GM19023 (cell line): ENCODE measurements around the gene GRIN2C.

ENCODE experiments used
- ATAC-seq: cut with Tn5 transposase; IDR thresholded peaks from one replicate; pipeline ENCODE4 v1.9.1; 2021; ENCODE audit warnings: mild to moderate bottlenecking, moderate library complexity; ENCODE audit not compliant: unreplicated experiment

Gene GRIN2C

GRCh38 chr17:74864866-74865395, 5.2 kb upstream of the GRIN2C start:
- no peak for ATAC-seq

DNA sequence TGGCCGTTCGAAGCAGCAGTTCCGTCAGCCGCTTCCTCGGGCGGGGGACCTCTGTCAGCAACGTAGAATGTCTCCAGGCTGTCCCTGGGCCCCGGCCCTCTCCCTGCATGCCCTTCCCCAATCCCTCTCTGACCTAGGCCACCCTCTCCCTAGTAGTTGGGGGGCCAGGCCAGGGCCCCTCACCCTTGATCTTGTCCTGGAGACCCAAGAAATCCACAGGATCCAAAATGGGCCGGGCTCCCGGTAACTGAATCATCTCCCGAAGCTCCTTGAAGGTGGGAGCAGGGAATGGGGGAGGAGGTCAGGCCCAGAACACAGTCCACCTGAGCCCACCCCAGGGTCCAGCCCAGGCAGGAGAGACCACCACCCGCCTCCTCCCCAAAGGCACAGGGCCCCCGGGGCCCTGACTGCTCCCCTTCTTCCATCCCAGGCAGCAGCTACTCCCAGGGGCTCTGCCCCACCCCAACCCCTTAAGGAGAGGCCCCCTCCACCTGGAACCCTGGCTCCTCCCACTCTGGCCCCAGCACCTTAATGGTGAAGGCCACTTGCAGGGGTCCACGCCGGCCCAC, 4.7 kb upstream of the GRIN2C start:
- no peak for ATAC-seq

DNA sequence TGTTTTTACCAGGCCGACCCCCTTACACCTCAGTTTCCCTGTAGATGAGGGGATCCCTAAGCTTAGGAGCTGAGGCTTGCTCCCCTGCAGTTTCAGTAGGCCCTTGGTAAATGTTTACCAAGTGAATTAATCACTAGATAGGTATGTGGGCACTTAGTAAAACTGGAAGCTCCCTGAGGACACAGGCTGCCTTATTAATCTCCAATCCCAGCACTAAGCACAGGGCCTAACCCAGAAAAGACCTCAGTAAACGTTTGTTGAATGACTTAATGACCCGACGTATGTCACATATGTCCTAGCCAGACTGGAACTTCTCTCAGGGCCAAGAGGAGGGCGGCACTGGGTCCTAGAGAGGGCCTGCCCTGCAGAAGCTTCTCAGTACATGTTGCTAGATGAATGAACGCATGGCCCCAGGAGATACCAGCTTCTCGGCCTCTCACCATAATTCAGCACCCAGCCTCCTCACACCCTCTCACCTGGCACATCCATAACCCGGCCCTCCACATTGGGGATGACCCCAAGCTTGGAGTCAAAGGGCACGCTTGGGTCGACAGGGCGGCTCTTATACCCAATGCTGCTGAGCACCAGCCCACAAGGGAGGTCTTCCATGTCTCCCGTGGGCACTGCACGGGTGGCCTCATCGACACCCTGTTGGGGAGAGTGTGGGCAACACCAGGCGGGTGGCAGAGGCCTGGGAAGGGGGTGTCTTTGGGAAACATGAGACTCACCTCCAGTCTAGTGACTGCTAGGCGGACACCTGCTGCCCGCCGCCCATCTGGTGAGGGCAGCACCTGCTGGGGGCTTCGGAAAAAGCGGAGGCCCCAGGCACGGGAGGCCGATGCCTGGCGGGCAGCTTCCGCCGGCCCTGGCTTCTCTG, 4.0 kb upstream of the GRIN2C start:
- no peak for ATAC-seq

GRCh38 chr17:74862919-74863318, 3.2 kb upstream of the GRIN2C start:
- ATAC-seq = no peak

DNA sequence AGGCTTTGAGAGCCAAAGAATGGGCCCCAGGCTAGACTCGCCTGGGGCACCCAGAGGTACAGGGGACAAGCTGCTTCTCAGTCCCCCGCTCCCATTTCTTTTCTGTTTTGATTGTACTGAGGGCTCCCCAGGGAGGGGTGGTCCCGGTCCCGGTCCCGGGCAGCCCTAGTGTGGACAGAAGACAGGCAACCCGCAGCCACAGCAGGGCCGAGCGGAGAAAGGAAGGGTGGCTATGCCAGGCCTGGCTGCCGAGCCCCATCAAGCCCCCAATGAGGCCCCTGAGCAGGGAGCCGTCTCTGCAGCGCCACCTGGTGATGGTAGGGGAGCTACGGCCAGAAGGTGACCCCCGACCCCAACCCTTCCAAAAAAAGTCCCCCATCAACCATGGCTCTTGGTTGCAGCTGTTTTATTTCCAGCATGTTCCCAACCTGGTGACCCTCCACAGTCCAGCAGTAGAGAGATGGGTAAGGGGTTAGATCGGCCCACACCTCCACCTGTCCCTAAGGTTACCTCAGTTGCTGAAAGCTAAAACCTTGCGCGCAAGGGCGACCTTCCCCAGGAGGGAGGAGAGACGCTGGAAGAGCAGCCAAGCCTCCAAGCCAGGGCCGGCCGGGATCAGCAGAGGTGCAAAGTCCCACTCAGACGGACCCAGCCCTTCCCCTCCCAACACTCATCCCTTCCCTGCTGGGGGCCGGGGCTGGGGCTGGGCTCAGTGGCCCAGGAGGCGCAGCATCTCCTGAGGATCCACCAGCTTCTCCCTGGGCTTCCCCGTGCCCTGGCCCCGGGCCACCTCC, 2.6 kb upstream of the GRIN2C start:
- ATAC-seq = no peak

- no peak for ATAC-seq
Measured at GRCh38 chr17:74861662-74862107, 2.0 kb upstream of the GRIN2C start.

- no peak for ATAC-seq
Measured at GRCh38 chr17:74860872-74861661, 1.4 kb upstream of the GRIN2C start.

DNA sequence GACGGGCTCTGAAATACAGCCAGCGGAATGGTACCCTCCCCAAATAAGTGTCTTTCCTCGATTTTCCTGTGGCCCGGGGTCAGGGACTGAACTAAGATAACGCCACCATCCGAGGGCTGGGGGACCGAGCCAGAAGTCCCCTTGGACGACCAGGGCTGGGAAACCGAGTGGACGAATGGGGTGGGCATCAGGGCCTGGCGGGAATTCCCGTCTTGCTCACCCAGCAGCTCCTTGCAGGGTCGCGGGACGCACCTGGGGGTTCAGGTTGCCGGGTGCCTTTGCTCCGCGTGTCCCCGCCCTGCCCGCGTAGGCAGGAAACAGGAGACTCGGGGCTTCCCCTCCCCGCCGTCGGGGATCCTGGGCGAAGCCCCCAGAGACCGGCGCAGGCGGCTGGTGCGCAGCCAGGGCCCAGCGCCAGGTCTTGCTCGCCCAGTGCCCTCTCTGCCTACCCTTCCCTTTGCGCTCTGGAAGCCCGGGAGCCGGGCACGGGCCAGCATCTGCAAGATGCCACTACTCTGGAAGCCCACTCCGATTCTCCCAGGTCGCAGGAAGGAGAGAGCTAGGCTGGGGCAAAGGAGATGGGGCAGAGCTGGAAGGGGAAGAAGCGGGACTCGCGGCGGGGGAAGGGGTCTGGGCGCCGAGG, 665 bp upstream of the GRIN2C start:
- ATAC-seq = no peak

GRCh38 chr17:74858672-74859458, 820 bp downstream of the GRIN2C start:
- ATAC-seq = no peak

DNA sequence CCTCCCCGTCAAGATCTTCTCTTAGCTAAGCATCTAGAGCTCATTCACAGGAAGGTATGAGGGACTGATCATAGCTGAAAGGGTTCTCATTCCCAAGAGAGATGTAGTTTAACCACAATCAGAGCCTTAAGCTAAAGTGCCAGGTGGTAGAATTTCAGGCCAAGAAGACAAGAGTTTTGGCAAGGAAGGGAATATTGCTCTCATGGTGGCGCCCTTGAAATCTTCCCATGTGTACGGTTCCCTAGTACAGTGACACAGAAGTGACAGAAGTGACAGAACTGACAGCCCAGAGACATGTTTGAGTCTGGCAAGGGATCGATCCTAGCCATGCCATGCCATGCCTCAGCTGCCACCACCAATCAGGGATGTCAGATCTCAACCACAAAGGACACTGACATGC, 2.5 kb downstream of the GRIN2C start:
- no peak for ATAC-seq

- no peak for ATAC-seq
Measured at GRCh38 chr17:74856112-74856511, 3.6 kb downstream of the GRIN2C start.

DNA sequence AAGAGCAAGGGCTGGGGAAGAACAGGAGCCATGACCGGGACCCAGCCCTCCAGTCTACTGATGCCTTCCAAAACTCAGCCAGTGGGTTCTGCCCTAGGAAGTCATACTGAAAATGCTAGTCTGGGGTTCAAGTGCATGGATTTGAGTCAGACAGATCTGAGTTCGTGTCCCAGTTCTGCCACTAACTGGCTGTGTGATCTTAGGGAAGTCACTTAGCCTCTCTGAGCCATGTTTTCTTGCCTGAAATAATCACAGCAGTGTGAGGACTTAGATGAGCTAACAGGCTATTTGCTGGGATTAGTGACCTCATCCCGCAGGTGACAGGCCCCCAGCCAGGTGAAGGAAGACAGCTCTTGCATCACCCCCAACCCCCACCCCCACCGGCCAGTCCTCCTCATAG, 4.4 kb downstream of the GRIN2C start:
- ATAC-seq = no peak

- no peak for ATAC-seq
Measured at GRCh38 chr17:74854792-74855191, 4.9 kb downstream of the GRIN2C start.

GRCh38 chr17:74853669-74854068, 6.0 kb downstream of the GRIN2C start:
- ATAC-seq = no peak

DNA sequence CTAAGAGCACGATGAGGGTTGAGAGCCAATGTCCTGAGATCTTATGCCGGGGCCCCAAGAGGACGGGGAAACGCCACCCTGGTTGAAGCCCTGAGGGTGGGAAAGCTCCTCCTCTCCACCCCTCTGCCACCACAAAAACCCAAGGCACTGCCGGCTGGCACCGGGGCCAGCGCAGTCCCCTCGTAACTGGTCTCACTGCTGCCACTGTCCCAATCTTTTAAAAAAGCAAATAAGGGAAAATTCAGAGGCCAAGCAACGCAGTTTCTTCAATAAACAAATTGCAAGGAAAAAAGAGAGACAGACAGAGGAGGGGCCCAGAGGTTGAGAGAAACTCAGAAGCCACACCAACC, 6.7 kb downstream of the GRIN2C start:
- ATAC-seq = no peak

DNA sequence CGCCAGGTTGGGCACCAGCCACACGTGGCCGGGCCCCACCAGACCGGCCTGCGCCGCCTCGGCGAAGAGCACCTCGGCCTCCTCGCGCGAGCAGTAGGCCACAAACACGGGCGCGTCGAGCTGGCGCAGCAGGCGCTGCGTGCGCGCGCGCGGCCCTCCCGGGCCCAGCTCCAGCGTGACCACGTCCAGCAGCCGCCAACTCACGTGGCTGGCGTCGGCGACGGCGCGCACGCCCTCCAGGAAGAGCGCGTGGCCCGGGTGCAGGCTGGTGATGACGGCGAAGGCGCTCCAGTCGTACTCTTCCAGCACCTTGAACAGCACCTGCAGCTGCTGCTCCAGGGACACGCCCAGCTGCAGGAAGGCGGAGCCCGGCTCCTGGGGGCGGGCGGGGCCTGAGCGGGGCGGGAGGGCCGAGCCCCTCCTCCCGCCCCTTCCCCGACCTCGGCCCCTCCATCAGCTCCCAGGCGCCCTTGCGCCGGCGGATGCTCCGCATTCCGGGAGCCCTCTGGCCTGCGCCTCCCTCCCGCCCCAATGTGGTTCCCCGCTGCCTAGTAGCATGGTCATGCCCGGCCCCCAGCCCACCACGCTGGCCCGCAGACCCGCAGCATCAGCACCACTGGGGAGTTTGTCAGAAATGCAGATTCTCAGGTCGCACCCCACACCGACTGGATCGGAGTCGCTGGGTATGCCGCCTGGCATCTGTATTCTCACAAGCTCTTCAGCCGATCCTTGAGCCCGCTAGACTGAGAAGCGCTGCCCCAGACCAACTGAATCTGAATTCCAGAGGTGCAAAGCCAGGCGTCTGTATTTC, 7.2 kb downstream of the GRIN2C start:
- ATAC-seq = no peak

GRCh38 chr17:74851612-74852236, 8.0 kb downstream of the GRIN2C start:
- no peak for ATAC-seq

- ATAC-seq = no peak
Measured at GRCh38 chr17:74850914-74851313, 8.8 kb downstream of the GRIN2C start.
